GM12878 (cell line): Measurements from ENCODE around the gene SERPINE2. TPM values are rescaled to one million over a fixed set of nuclear protein-coding genes. Genes with fewer than 3 reads are reported as not detected.
A peak's percentile ranks its signal among the peaks of the same experiment; 100 is the strongest.

Experiments
- CEBPB ChIP-seq, 2 experiments: fragments of 150-350 bp in 1 of 2; IDR thresholded peaks; 2 replicates each; pipeline ENCODE4 v1.6.1; 2012 to 2014; ENCODE audit warnings: low read depth in 2 of 2, low read length in 2 of 2, borderline replicate concordance in 1 of 2, inconsistent platforms in 1 of 2
- CREM ChIP-seq: IDR thresholded peaks from 2 replicates; pipeline ENCODE4 v1.6.1; 2014; ENCODE audit warnings: antibody characterized with exemption, low read depth
- FOS ChIP-seq: IDR thresholded peaks from 3 replicates; pipeline ENCODE4 v1.6.1; 2011; ENCODE audit warnings: borderline replicate concordance; ENCODE audit not compliant: insufficient read length; ENCODE audit errors: extremely low read depth
- HDAC2 ChIP-seq: fragments of 200-600 bp; sonication (generic); IDR thresholded peaks from 2 replicates; pipeline ENCODE4 v1.6.1; 2017
- HDAC6 ChIP-seq: fragments of 200-600 bp; sonication (generic); IDR thresholded peaks from one replicate; pipeline ENCODE4 v1.8.0; 2017; ENCODE audit warnings: antibody characterized with exemption; ENCODE audit not compliant: unreplicated experiment
- KAT2A ChIP-seq: conservative IDR thresholded peaks from 2 replicates; pipeline ENCODE4 v1.6.1; 2011; ENCODE audit warnings: low read depth, low read length; ENCODE audit not compliant: control insufficient read depth
- MEF2A ChIP-seq: IDR thresholded peaks from 2 replicates; pipeline ENCODE4 v1.6.1; 2011; ENCODE audit warnings: low read depth, mild to moderate bottlenecking, low read length, moderate library complexity; ENCODE audit not compliant: insufficient read depth
- MTA3 ChIP-seq: IDR thresholded peaks from 2 replicates; pipeline ENCODE4 v1.6.1; 2012; ENCODE audit warnings: low read length, inconsistent platforms, borderline replicate concordance
- NR2C1 ChIP-seq: fragments of 450-650 bp; IDR thresholded peaks from 2 replicates; pipeline ENCODE4 v1.6.1; 2017; ENCODE audit warnings: antibody characterized with exemption, mild to moderate bottlenecking, moderate library complexity
- NRF1 ChIP-seq: conservative IDR thresholded peaks from 2 replicates; pipeline ENCODE4 v1.6.1; 2011; ENCODE audit warnings: mild to moderate bottlenecking, low read depth, low read length, improper control_type of control experiment
- PAX5 ChIP-seq: IDR thresholded peaks from 2 replicates; pipeline ENCODE4 v1.6.1; 2011; ENCODE audit warnings: low read depth, low read length, borderline replicate concordance
- PAX8 ChIP-seq: fragments of 450-650 bp; IDR thresholded peaks from 2 replicates; pipeline ENCODE4 v1.6.1; 2017; ENCODE audit warnings: mild to moderate bottlenecking, moderate library complexity
- POLR2AphosphoS5 ChIP-seq: IDR thresholded peaks from 2 replicates; pipeline ENCODE4 v1.6.1; 2011; ENCODE audit warnings: mild to moderate bottlenecking, low read length, inconsistent platforms
- RAD51 ChIP-seq: fragments of 450-650 bp; IDR thresholded peaks from 2 replicates; pipeline ENCODE4 v1.6.1; 2016; ENCODE audit warnings: moderate library complexity, mild to moderate bottlenecking, inconsistent platforms
- SMAD5 ChIP-seq: IDR thresholded peaks from 2 replicates; pipeline ENCODE4 v1.6.1; 2016; ENCODE audit warnings: antibody characterized with exemption, low read depth
- SPI1 ChIP-seq: IDR thresholded peaks from 2 replicates; pipeline ENCODE4 v1.6.1; 2011; ENCODE audit warnings: low read depth, mild to moderate bottlenecking, low read length, moderate library complexity, borderline replicate concordance; ENCODE audit not compliant: insufficient read depth
- SRF ChIP-seq, 2 experiments: IDR thresholded peaks; 2 replicates each; pipeline ENCODE4 v1.6.1; 2011; ENCODE audit warnings: low read depth in 2 of 2, low read length in 2 of 2, mild to moderate bottlenecking in 1 of 2, moderate library complexity in 1 of 2
- STAT1 ChIP-seq: fragments of 450-650 bp; conservative IDR thresholded peaks from 2 replicates; pipeline ENCODE4 v1.6.1; 2014; ENCODE audit warnings: antibody characterized with exemption, mild to moderate bottlenecking
- TBL1XR1 ChIP-seq: IDR thresholded peaks from 2 replicates; pipeline ENCODE4 v1.6.1; 2012; ENCODE audit warnings: low read depth, low read length, improper control_type of control experiment
- TCF3 ChIP-seq: IDR thresholded peaks from 2 replicates; pipeline ENCODE4 v1.6.1; 2012; ENCODE audit warnings: low read depth, mild to moderate bottlenecking, low read length, borderline replicate concordance; ENCODE audit not compliant: insufficient read depth
- ZNF274 ChIP-seq: IDR thresholded peaks from one replicate; pipeline ENCODE4 v1.8.0; 2011; ENCODE audit not compliant: insufficient read length, insufficient read depth
- polyA plus RNA-seq, 11 experiments: library from polyadenylated mRNA; depleted of rRNA in 4 of 11; unstranded in 6 of 11; stranded (reverse) in 5 of 11; fragments of >200 nt; fragmentation: Nextera tagmentation in 4 of 11; fragmentation: Illumina TruSeq in 1 of 11; extraction: Ambion mirVana in 4 of 11; extraction: Trizol in 1 of 11; gene quantifications; 1 replicate in 1 of 11; 2 replicates in 10 of 11; pipeline versions ENCODE4 v1.2.1 to v1.2.3, GENCODE V29; 2011 to 2016; ENCODE audit warnings: inconsistent platforms in 2 of 11, missing spikeins in 2 of 11, low read depth in 1 of 11
- total RNA-seq, 4 experiments: library from RNA; depleted of rRNA in 3 of 4; stranded (reverse); fragments of >200 nt in 3 of 4; fragmentation: Illumina TruSeq in 1 of 4; extraction: Trizol in 1 of 4; gene quantifications; 2 replicates each; pipeline versions ENCODE4 v1.2.1 to v1.2.3, GENCODE V29; 2013 to 2021
- TF ChIP-seq, protein P1 (sequence below): fragments of 450-650 bp; formaldehyde crosslinking; IDR thresholded peaks from 2 replicates; pipeline ENCODE4 v1.4.0; 2020; ENCODE audit warnings: mild to moderate bottlenecking, moderate library complexity
- TF ChIP-seq, protein P2 (sequence below): fragments of 450-650 bp; IDR thresholded peaks from 2 replicates; pipeline ENCODE4 v1.6.1; 2016; ENCODE audit warnings: mild to moderate bottlenecking, moderate library complexity, borderline replicate concordance

The SERPINE2 gene
- total and polyA plus RNA-seq, 10 of the 15 experiments (the other 5 are each of a cell fraction or from before 2014, with no cell fraction given): 0.18 to 1.7 (median 0.39) TPM

DNA sequence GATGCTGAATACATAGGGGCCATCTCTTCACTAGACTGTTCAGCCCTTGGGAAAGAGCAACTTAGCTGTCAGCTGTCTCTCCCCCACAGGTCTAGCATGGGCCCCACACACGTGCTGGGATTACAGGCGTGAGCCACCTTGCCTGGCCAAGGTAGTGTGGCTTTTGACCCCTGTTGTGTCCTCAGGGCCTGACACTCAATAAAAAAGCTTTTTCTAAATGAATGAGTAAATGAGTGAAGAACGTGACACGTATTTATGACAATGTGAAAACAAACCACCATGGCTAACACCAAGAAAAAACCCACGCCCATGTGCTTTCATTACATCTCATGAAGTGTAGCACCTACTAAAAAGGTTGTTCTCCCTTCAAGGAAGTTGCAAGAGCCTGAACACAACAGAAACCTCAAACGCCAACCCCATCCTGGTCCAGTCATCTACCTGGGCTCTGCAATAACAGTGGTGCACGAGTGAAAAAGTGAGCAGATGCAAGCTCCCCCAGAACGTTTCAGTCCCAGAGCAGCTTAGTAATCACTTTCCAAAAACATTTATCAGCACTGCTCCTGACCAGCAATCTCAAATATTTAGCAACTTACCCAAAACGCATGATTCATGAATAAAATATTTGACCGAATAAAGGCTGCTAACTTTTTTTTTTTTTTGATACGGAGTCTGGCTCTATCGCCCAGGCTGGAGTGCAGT, 97.4 kb downstream of the SERPINE2 start (continued):
- TF ChIP-seq STAT1 (no peak), HDAC2 (no peak), KAT2A (no peak), NRF1 (no peak), SRF (IDR thresholded peaks at IDR 0.05; ENCODE audit: low read depth in 2 of 2, low read length in 2 of 2) (no peak), RAD51 (peak; percentile 73), PAX5 (peak; percentile 43; the same call in 1 of the 2 replicates), CEBPB (IDR thresholded peaks at IDR 0.05; ENCODE audit: borderline replicate concordance in 1 of 2, low read depth in 2 of 2, low read length in 2 of 2) (no peak), TBL1XR1 (peak; percentile 67), ZNF274 (no peak), CREM (peak; percentile 60), MEF2A (0 out of 2 replicates have a peak, but pooled peaks have one; percentile 45), PAX8 (no peak), FOS (no peak), MTA3 (no peak), HDAC6 (no peak), POLR2AphosphoS5 (no peak; the same call in 1 of the 2 replicates), NR2C1 (peak; percentile 66; the same call in 1 of the 2 replicates), TCF3 (no peak), SMAD5 (no peak), SPI1 (no peak)
- TF ChIP-seq, protein P1, sequence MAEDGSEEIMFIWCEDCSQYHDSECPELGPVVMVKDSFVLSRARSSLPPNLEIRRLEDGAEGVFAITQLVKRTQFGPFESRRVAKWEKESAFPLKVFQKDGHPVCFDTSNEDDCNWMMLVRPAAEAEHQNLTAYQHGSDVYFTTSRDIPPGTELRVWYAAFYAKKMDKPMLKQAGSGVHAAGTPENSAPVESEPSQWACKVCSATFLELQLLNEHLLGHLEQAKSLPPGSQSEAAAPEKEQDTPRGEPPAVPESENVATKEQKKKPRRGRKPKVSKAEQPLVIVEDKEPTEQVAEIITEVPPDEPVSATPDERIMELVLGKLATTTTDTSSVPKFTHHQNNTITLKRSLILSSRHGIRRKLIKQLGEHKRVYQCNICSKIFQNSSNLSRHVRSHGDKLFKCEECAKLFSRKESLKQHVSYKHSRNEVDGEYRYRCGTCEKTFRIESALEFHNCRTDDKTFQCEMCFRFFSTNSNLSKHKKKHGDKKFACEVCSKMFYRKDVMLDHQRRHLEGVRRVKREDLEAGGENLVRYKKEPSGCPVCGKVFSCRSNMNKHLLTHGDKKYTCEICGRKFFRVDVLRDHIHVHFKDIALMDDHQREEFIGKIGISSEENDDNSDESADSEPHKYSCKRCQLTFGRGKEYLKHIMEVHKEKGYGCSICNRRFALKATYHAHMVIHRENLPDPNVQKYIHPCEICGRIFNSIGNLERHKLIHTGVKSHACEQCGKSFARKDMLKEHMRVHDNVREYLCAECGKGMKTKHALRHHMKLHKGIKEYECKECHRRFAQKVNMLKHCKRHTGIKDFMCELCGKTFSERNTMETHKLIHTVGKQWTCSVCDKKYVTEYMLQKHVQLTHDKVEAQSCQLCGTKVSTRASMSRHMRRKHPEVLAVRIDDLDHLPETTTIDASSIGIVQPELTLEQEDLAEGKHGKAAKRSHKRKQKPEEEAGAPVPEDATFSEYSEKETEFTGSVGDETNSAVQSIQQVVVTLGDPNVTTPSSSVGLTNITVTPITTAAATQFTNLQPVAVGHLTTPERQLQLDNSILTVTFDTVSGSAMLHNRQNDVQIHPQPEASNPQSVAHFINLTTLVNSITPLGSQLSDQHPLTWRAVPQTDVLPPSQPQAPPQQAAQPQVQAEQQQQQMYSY (CRISPR knock-in tag): no peak
- TF ChIP-seq, protein P2, sequence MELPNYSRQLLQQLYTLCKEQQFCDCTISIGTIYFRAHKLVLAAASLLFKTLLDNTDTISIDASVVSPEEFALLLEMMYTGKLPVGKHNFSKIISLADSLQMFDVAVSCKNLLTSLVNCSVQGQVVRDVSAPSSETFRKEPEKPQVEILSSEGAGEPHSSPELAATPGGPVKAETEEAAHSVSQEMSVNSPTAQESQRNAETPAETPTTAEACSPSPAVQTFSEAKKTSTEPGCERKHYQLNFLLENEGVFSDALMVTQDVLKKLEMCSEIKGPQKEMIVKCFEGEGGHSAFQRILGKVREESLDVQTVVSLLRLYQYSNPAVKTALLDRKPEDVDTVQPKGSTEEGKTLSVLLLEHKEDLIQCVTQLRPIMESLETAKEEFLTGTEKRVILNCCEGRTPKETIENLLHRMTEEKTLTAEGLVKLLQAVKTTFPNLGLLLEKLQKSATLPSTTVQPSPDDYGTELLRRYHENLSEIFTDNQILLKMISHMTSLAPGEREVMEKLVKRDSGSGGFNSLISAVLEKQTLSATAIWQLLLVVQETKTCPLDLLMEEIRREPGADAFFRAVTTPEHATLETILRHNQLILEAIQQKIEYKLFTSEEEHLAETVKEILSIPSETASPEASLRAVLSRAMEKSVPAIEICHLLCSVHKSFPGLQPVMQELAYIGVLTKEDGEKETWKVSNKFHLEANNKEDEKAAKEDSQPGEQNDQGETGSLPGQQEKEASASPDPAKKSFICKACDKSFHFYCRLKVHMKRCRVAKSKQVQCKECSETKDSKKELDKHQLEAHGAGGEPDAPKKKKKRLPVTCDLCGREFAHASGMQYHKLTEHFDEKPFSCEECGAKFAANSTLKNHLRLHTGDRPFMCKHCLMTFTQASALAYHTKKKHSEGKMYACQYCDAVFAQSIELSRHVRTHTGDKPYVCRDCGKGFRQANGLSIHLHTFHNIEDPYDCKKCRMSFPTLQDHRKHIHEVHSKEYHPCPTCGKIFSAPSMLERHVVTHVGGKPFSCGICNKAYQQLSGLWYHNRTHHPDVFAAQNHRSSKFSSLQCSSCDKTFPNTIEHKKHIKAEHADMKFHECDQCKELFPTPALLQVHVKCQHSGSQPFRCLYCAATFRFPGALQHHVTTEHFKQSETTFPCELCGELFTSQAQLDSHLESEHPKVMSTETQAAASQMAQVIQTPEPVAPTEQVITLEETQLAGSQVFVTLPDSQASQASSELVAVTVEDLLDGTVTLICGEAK: no peak; the same call in 1 of the 2 replicates
